Calu3 (cell line): ENCODE results near the gene PKN2. TPM values are rescaled to one million over a fixed set of nuclear protein-coding genes. Genes with fewer than 3 reads are reported as not detected.

Experiments
- BruUV-seq: library from RNA; stranded (reverse); fragments of 400-500 nt; replicated peaks from 2 replicates; lab custom pipeline; 2021; lab: Mats Ljungman, UMichigan
- CTCF ChIA-PET: fragments of 300-600 bp; sonication (Branson Sonifier 250); formaldehyde crosslinking; loops from one replicate; lab custom pipeline; 2022; ENCODE audit warnings: antibody characterized with exemption; lab: Charles Lee
- DNase-seq: peaks from one replicate; pipeline ENCODE4 v3.0.0; 2022
- H3K27ac Mint-ChIP-seq: one replicate; pipeline ENCODE4 v1.8.0; 2022; ENCODE audit warnings: mixed read lengths; ENCODE audit not compliant: unreplicated experiment
- H3K27me3 Mint-ChIP-seq: one replicate; pipeline ENCODE4 v1.8.0; 2022; ENCODE audit warnings: mixed read lengths; ENCODE audit not compliant: unreplicated experiment
- H3K36me3 Mint-ChIP-seq: one replicate; pipeline ENCODE4 v1.8.0; 2022; ENCODE audit warnings: mild to moderate bottlenecking, moderate library complexity, mixed read lengths; ENCODE audit not compliant: insufficient read depth, unreplicated experiment
- H3K4me1 Mint-ChIP-seq: one replicate; pipeline ENCODE4 v1.8.0; 2022; ENCODE audit warnings: mild to moderate bottlenecking, low read depth, mixed read lengths; ENCODE audit not compliant: unreplicated experiment
- H3K4me3 Mint-ChIP-seq: one replicate; pipeline ENCODE4 v1.8.0; 2022; ENCODE audit warnings: mild to moderate bottlenecking, low read depth, moderate library complexity, mixed read lengths; ENCODE audit not compliant: unreplicated experiment
- H3K9me3 Mint-ChIP-seq: one replicate; pipeline ENCODE4 v1.8.0; 2022; ENCODE audit warnings: low read depth, mixed read lengths; ENCODE audit not compliant: unreplicated experiment
- intact Hi-C: fragments of 100-400 bp; cut with micrococcal nuclease; formaldehyde crosslinking; loops from one replicate; pipeline ENCODE4 v1.10.0; 2022; ENCODE audit not compliant: unreplicated experiment
- total RNA-seq: library from RNA; stranded (reverse); gene quantifications from 2 replicates; pipeline ENCODE4 v1.2.3, GENCODE V29; 2022
- TF ChIP-seq, protein P1 (sequence below): fragments of 200-600 bp; IDR thresholded peaks from one replicate; pipeline ENCODE4 v1.8.0; 2022; ENCODE audit warnings: antibody characterized with exemption; ENCODE audit not compliant: unreplicated experiment

Gene PKN2
- total RNA-seq, 1 experiment from 2014 or later = 82.8 TPM

- H3K4me3 Mint-ChIP-seq = no peak overlapping the region
Observed at GRCh38 chr1:88737338-88737927, 53.4 kb downstream of the PKN2 start.

GRCh38 chr1:88740784-88741183 is 56.7 kb downstream of the PKN2 start:
- BruUV-seq = no TSS peak
- H3K4me3 Mint-ChIP-seq = no peak overlapping the region
- peaks cover 12% of the 10 kb centered on the region for H3K36me3 Mint-ChIP-seq
- TF ChIP-seq, protein P1, sequence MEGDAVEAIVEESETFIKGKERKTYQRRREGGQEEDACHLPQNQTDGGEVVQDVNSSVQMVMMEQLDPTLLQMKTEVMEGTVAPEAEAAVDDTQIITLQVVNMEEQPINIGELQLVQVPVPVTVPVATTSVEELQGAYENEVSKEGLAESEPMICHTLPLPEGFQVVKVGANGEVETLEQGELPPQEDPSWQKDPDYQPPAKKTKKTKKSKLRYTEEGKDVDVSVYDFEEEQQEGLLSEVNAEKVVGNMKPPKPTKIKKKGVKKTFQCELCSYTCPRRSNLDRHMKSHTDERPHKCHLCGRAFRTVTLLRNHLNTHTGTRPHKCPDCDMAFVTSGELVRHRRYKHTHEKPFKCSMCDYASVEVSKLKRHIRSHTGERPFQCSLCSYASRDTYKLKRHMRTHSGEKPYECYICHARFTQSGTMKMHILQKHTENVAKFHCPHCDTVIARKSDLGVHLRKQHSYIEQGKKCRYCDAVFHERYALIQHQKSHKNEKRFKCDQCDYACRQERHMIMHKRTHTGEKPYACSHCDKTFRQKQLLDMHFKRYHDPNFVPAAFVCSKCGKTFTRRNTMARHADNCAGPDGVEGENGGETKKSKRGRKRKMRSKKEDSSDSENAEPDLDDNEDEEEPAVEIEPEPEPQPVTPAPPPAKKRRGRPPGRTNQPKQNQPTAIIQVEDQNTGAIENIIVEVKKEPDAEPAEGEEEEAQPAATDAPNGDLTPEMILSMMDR = no peak
- H3K27me3 Mint-ChIP-seq = no peaks in the 10 kb centered on the region
- H3K27ac Mint-ChIP-seq = peak overlapping the region; percentile 53
- intact Hi-C loops = no loop called here
- peaks cover 3% of the 10 kb centered on the region for H3K9me3 Mint-ChIP-seq
- CTCF ChIA-PET = no interaction called here
- DNase-seq = no peak
- H3K4me1 Mint-ChIP-seq = peaks cover 34% of the 10 kb centered on the region

More at GRCh38 chr1:88737338-88737927, 53.4 kb downstream of the PKN2 start:
- Mint-ChIP-seq H3K27me3 (no peaks in the 10 kb centered on the region), H3K9me3 (peaks cover 3% of the 10 kb centered on the region), H3K36me3 (peaks cover 7% of the 10 kb centered on the region), H3K4me1 (peaks cover 45% of the 10 kb centered on the region), H3K27ac (peak overlapping the region; percentile 49)
- no peak for DNase-seq
- TF ChIP-seq, protein P1 = no peak
- intact Hi-C loops = loop anchor here (5.0 to 10.0 kb wide), 2 partner anchors 67 to 200 kb away; no protein-coding TSS in a partner anchor
- no TSS peak for BruUV-seq
- CTCF ChIA-PET = interaction anchor here (0.6 kb wide), 1 partner anchor 48 kb away, joined by 3 read pairs; no protein-coding TSS in a partner anchor

DNA sequence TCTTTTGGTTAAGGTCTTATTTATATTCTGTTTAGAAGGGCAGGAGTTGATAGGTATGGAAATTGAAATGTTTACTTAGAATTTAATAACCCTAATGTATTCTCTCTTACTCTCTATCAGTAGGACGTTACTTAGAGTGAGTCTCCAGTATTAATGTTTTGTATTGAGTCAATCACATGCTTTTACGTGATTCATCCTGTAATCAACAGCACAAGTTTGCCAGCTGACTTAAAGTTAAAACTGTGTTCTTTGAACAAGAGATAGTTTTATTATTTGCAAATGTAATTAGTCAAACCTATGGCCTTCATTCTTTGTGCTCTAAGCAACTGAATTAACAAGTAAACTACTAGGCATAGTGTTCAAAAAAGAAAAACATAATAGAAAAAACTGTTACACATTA is 57.3 kb downstream of the PKN2 start:
- BruUV-seq = no TSS peak
- H3K36me3 Mint-ChIP-seq = peaks cover 12% of the 10 kb centered on the region
- CTCF ChIA-PET = no interaction called here
- no peaks in the 10 kb centered on the region for H3K27me3 Mint-ChIP-seq
- H3K27ac Mint-ChIP-seq = peak overlapping the region; percentile 53
- TF ChIP-seq, protein P1 = no peak
- H3K9me3 Mint-ChIP-seq = peaks cover 3% of the 10 kb centered on the region
- DNase-seq = no peak
- no peak overlapping the region for H3K4me3 Mint-ChIP-seq
- peaks cover 27% of the 10 kb centered on the region for H3K4me1 Mint-ChIP-seq
- intact Hi-C loops = no loop called here

DNA sequence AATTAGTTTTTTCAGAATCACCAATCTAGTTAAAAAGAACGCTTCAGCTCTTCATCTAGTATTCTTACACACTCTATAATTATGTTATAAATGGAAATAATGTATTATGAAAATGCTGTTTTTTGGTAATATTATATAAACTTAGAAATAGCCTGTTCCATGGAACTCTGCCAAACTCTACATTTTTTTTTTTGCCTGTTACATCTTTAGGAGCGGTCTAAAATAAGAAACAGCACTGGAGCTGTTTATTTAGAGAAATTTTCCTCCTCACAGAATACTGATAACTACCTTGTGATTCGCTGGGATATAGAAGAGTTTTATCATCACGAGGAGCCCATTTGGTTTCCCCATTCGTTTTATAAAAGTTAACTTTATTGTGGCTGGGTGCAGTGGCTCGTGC is 58.5 kb downstream of the PKN2 start:
- Mint-ChIP-seq H3K4me3 (no peak overlapping the region), H3K27me3 (no peaks in the 10 kb centered on the region), H3K27ac (no peak overlapping the region), H3K36me3 (peaks cover 12% of the 10 kb centered on the region), H3K9me3 (peaks cover 3% of the 10 kb centered on the region), H3K4me1 (peaks cover 20% of the 10 kb centered on the region)
- intact Hi-C loops = no loop called here
- TF ChIP-seq, protein P1 = no peak
- no peak for DNase-seq
- TSS peak; percentile 5 for BruUV-seq
- CTCF ChIA-PET = no interaction called here
